GM19467 (cell line): ENCODE measurements around the gene C11orf24.

ENCODE experiments used
- ATAC-seq: cut with Tn5 transposase; IDR thresholded peaks from one replicate; pipeline ENCODE4 v1.9.1; 2021; ENCODE audit warnings: mild to moderate bottlenecking, moderate library complexity; ENCODE audit not compliant: unreplicated experiment

The C11orf24 gene

DNA sequence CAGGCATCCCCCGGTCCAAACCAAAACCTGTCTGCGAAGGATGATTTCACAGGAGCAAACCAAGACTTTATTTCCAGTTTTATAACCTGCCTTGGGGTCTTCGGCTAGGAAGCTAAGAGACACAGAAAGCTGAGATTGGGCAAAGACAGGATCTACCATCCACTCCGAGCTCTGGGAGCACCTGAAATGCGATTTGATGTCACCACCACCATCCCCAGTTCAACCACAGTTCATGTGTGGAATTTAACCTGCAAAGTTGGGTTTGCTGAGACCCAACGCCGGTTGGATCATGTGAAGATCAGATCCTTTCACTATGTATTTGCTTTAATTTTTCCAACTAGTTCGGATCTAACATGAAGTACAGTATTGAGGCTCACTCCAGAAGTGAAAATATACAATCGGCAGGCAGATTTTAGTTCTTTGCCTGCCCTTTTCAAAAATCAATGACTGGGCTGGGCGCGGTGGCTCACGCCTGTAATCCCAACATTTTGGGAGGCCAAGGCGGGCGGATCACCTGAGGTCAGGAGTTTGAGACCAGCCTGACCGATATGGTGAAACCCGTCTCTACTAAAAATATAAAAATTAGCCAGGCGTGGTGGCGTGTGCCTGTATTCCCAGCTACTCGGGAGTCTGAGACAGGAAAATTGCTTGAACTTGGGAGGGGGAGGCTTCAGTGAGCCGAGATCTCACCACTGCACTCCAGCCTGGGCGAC is 1.4 kb upstream of the C11orf24 start:
- no peak for ATAC-seq

DNA sequence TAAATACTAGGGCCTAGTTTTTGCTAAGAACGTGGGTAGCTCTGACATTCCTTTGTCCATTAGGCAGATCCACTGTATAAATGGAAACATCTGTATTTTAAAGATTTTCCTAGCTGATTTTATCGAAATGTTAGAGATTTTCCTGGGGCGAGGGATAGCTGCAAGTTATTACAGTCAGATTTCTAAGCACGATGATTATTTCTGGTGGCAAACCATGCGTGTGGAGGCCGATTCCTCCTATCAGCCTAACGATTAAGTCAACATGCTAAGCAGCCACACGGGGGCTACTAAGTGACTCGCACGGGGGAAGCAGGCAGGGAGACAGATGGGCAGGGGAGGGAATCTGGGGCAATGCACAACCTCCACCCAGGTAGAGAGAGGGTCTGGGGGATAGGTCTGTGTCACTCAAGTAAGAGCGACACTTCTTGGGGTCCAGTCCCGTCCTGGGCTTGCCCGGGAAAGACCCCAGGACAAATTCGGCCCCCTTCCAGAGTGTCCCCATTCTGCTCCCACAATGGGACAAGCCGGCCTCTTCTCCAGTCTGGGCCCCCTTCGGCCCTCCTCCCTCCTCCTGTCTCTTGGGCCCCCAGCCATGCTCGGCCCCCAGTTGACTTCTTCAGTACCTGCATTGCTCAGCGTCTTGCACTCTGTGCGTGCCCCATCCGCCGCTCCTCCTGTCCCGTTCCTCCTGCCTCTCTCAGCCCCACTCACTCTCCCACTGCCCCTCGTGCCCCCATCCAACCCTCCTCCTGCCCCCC is 571 bp downstream of the C11orf24 start:
- no peak for ATAC-seq

- no peak for ATAC-seq
These were observed 1.4 kb downstream of the C11orf24 start for GRCh38 chr11:68270196-68271022.

DNA sequence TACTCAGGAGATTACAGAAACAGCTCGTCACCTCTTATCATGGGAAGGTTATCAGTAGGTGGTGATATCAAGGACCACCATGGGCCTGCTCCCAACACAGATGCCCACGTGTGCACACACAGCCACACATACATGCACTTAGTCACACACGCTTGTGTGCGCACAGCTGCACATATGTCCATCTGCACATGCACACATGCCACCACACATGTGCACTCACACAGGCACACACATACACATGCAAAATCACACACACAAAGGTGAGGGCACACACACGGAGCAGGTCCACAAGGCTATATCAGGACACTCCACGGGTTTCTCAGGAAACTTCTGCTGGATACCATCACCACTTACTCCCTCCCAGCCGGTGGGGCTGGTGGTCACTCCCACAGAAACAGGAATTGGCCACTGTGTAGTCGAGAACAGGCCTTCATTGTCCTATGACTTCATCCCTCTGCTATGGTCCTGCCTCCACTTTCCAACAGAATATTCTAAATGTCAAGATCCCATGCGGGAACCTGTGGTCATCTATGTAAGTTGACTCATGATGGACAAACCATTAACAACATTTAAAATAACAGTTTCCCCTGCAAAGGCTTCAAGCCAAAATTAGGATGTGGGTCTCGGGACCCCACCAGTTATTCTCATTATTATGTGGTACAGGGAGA is 2.2 kb downstream of the C11orf24 start:
- no peak for ATAC-seq

- no peak for ATAC-seq
These were observed 3.9 kb downstream of the C11orf24 start for GRCh38 chr11:68267881-68268240.

DNA sequence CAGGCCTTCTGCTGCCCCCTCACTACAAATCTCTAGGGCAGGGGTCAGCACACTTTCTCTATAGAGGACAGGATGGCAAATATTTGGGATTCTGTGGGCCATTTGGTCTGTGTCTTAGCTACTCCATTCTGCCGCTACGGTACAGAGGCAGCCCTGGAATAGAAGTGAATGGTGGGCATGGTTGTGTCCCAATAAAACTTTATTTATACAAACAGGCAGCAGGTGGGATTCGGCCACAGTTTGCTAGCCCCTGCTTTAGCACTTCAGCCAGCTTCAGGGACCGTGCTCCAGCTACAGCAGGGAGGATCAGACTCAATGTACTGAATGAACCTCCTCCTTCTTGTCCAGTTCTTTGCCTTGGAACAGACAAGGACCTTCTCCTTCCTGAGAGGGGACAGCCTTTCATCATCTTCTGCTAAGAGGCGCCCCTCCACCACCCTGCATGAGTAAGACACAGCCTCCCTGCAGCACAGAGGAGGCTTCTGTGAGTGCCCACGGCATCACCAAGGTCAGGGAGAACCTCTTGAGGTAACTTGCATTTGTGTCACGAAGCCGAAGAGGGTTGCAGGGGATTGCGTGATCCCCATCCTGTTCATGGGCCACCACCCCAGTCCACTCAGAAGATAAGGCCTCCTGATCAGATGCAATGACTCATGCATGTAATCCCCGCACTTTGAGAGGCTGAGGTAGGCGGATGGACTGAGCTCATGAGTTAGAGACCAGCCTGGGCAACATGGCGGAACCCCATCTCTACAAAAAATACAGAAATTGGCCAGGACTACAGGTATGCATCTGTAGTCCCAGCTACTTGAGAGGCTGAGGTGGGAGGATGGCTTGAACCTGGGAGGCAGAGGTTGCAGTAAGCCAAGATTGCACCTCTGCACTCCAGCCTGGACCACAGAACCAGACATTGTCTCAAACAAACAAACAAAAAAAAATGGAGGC is 4.6 kb downstream of the C11orf24 start:
- no peak for ATAC-seq

DNA sequence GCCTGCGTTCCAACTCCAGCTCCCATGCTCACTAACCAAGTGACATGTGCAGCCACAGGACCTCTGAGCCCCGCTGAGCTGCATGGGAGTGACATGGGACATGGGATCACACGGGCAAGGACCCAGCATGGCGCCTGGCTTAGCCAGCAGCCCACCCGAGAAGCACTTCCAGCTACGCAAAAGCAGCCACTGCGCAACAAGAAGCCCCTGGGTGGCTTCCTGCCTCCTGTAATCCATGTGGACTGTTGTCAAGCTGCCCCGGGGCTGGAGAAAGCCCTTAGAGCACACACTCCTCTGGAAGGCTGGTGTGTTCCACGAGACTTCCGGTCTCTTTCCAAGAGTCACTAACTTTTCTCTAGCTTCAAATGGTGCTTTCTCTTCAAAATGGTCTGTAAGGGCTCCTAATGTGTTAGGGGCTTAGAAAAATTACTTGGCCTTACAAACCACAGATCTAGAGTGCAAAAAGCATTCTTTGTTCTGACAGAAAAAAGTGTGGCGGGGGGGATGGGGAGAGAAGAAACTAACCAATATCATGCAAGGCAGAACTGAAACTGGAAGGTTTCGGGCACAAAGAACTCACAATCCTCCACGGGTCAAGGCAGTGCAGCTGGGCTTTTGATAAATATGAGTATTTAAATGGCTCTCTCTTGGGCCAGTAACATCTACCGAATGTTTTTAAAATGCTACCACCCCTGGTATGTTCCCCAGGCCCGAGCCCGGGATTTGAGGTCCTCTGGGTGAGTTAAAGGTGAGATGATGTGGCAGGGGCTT is 5.5 kb downstream of the C11orf24 start:
- ATAC-seq: peak; percentile 45

- ATAC-seq: no peak
These were observed 6.8 kb downstream of the C11orf24 start for GRCh38 chr11:68264741-68265540.

DNA sequence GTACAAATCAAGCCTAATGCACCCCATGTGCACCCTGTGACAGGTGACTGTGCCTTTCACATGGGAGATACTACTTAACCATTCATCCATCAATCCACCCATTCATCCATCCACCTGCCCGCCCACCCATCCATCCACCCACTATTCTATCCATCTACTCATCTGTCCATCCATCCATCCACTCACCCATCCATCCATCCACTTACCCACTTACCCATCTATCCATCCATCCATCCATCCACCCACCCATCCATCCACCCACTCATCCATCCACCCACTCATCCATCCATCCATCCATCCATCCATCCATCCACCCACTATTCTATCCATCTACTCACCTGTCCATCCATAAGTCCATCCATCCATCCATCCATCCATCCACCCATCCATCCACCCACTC is 7.5 kb downstream of the C11orf24 start:
- no peak for ATAC-seq

DNA sequence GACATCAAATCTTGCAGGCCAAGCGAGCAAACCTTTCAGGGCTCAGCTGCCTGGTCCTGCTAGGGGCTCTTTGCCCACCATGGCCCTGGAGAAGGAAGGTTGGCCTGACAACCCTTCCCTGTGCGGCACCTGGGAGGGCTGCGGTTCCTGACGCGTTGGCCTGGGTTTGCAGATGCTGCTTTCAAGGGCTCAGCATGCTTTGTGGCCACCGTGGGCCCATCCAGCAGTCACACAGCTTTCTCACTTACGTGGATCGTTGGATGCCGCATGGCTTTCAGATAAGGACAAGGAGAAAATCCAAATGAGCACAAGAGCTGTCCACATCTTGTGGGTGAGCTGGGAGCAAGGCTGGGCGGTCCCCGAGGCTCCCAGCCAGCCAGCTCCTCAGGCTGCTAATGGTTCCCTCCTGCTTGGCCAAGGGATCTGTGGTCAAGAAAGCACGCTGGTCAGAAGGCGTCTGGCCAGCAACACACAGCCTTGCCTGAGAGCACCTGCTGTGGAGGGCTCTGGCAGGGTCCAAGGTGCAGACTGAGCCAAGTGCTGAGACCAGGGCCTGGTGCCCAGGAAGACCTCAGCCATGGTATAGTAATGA is 8.2 kb downstream of the C11orf24 start:
- no peak for ATAC-seq

GRCh38 chr11:68262544-68262827 is 9.3 kb downstream of the C11orf24 start:
- ATAC-seq: no peak

DNA sequence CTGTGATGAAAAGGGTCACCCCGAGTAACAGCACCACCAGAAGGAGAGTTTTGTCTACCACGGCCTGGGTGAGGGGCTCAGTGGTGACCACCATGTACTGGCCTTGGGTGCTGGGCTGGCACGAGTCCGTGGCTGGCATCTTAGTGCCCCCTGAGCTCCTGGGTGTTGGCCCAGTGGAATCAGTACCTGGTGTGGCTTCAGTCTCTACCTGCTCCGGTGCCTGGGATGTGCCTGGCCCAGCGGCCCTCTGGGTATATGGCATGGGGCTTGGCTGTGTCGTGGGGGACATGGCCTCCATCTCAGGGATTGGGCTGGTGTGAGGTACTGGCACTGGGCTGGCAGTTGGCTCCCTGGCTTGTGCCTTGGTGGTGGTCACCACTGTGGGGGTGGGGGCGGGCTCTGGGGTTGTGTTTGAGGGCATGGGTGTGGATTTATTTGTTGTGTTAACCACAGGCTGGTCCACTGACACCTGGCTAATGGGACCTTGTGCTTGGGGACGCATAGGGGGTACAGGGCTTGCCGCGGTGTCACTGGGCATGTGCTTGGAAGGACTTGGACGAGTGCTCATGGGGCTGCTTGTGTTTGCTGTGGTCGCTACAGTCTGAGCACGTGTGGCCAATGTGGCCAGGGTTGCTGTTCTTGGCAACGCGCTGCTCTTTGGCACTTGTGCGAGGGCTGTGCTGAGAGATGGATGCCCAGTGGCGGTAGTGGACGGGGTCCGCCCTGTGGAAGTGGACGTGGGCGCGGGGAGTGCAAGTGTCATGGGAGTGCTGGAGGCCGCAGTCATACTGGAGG is 9.8 kb downstream of the C11orf24 start:
- ATAC-seq: no peak

DNA sequence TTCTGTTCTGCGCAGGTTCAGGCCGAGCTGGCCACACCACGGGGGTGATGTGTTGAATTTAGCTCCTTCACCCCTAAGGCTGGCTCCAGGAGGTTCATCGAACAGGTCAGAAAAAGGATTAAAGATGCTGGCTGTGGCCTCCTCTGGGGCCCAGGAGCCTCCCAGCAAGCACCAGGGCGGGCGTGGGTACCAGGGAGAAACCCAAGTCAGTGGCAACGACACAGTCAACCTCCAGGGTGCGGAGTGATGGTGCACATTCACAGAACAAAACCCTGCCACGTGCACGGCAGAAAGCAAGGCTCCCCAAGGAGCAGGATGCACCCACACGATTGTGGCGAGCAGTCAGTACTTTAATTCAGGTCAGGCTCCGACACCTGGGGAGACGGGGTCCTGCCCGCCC is 10.8 kb downstream of the C11orf24 start:
- no peak for ATAC-seq

GRCh38 chr11:68260484-68260883 is 11.3 kb downstream of the C11orf24 start:
- no peak for ATAC-seq

- ATAC-seq: no peak
These were observed 12.4 kb downstream of the C11orf24 start for GRCh38 chr11:68259122-68259959.

DNA sequence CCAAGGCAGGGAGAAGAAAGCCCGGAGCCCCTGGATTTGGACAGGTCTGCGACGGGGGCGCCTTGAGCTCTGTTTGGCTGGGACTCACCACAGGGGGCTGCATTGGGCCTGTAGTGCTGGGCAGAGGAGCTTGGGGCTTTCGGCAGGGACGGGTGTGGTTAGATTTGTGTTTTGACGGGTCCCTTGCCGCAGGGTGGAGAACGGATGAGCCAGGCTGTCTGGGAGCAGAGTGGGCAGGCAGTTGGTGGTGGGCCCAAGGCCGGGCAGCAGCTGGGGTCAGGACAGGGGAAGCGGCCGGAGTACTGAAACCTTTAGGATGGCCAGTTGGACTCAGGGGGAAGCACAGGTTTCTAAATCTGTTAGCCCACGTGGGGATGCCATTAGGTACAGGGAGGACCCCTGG is 13.4 kb downstream of the C11orf24 start:
- ATAC-seq: no peak
